Mammary epithelial cell (primary cell): Measurements from ENCODE around the gene ZNF844.

Experiments
- CTCF ChIP-seq, 2 donors: IDR thresholded peaks in 1 of 2; conservative IDR thresholded peaks in 1 of 2; 2 replicates each; pipeline ENCODE4 v1.5.1; 2011 to 2012; ENCODE audit warnings: inconsistent platforms in 2 of 2, low read length in 2 of 2, mild to moderate bottlenecking in 2 of 2, control low read depth in 1 of 2, low read depth in 1 of 2; ENCODE audit not compliant: insufficient read depth in 1 of 2; ENCODE audit errors: extremely low read depth in 1 of 2
- EZH2 ChIP-seq: IDR thresholded peaks from 2 replicates; pipeline ENCODE4 v1.6.1; 2012; ENCODE audit warnings: low read length, inconsistent platforms, borderline replicate concordance

- TF ChIP-seq CTCF (conservative IDR thresholded peaks at IDR 0.05 in 1 of 2, IDR thresholded peaks at IDR 0.05 in 1 of 2; ENCODE audit: extremely low read depth in 1 of 2, insufficient read depth in 1 of 2, low read depth in 1 of 2, low read length in 2 of 2) (no peak), EZH2 (no peak)
These were observed 27.7 kb downstream of the ZNF844 start for GRCh38 chr19:12092065-12092867.
